ENCODE measurements around the gene CLUH.

DNA sequence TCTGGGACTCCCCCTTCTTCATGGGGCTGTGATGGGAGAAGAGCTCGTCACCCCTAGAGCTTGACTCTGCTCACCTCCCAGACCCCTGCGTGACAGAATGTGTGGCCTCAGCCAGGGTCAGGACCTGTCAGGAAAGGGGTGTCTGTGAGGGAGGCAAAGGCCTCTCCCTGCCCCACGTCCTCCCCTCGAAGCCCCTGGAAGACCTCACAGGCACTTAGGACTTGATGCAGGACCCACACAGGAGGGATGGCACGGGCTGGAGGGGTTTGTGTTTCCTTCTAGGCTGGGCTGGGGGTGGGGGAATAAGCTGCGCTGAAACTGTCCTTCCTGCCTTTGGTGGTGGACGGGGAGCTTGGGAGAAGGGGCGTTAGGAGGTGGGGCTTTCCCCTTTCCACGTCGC is 11.0 kb upstream of the CLUH start:
- no peak for TF ChIP-seq POLR2A (IDR thresholded peaks at IDR 0.05)
- TF ChIP-seq, protein P1, sequence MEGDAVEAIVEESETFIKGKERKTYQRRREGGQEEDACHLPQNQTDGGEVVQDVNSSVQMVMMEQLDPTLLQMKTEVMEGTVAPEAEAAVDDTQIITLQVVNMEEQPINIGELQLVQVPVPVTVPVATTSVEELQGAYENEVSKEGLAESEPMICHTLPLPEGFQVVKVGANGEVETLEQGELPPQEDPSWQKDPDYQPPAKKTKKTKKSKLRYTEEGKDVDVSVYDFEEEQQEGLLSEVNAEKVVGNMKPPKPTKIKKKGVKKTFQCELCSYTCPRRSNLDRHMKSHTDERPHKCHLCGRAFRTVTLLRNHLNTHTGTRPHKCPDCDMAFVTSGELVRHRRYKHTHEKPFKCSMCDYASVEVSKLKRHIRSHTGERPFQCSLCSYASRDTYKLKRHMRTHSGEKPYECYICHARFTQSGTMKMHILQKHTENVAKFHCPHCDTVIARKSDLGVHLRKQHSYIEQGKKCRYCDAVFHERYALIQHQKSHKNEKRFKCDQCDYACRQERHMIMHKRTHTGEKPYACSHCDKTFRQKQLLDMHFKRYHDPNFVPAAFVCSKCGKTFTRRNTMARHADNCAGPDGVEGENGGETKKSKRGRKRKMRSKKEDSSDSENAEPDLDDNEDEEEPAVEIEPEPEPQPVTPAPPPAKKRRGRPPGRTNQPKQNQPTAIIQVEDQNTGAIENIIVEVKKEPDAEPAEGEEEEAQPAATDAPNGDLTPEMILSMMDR (IDR thresholded peaks at IDR 0.05), result no peak

All from heart left ventricle (tissue), 13 donors.